Body of pancreas (tissue), 4 donors: ENCODE measurements around the gene GDPD2.

Source experiments
- POLR2A ChIP-seq, 3 donors: fragments of 450-650 bp; IDR thresholded peaks; one replicate each; pipeline ENCODE4 v1.6.1; 2016; ENCODE audit warnings: antibody characterized with exemption in 3 of 3, mild to moderate bottlenecking in 2 of 3
- TF ChIP-seq, protein P1 (sequence below), 7 experiments: fragments of 450-650 bp in 4 of 7; fragments of 200-600 bp in 3 of 7; sonication (generic) in 3 of 7; IDR thresholded peaks; one replicate each; pipeline ENCODE4 v1.5.1; 2016 to 2019; ENCODE audit warnings: antibody characterized with exemption in 7 of 7

DNA sequence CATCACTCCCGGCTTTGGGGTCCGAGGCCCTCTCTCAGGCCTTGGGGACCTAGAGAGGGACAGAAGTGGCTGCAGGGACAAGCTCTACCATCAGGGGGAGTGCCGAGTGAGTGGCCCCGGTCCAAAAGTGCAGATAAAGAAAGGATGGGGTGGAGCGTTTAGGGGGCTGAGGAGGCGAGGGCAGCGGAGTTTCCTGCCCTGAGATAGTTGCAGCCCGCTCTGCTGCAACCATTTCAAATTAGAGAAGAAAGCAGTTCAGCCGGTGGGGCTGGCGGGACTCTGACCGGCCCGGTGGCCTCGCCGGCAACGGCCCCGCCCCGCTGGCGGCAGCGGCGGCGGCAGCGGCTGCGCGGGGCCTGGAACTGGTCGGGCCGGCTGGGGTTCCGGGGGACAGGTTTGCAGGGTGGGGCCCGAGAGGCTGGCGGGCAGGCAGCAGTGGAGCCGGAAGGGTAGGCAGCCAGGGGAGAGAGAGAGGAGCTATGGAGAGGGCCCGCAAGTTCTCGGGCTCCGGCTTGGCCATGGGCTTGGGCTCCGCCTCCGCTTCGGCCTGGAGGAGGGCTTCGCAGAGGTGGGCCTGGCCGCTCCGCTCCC is 29.1 kb downstream of the GDPD2 start:
- TF ChIP-seq POLR2A (IDR thresholded peaks at IDR 0.05), result peak in 2 of 3 donors; percentile 35
- TF ChIP-seq, protein P1, sequence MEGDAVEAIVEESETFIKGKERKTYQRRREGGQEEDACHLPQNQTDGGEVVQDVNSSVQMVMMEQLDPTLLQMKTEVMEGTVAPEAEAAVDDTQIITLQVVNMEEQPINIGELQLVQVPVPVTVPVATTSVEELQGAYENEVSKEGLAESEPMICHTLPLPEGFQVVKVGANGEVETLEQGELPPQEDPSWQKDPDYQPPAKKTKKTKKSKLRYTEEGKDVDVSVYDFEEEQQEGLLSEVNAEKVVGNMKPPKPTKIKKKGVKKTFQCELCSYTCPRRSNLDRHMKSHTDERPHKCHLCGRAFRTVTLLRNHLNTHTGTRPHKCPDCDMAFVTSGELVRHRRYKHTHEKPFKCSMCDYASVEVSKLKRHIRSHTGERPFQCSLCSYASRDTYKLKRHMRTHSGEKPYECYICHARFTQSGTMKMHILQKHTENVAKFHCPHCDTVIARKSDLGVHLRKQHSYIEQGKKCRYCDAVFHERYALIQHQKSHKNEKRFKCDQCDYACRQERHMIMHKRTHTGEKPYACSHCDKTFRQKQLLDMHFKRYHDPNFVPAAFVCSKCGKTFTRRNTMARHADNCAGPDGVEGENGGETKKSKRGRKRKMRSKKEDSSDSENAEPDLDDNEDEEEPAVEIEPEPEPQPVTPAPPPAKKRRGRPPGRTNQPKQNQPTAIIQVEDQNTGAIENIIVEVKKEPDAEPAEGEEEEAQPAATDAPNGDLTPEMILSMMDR (IDR thresholded peaks at IDR 0.05), result peak; percentile 39 to 73 (median 62)
